MM.1S (cell line): ENCODE results near the gene PURA.

ENCODE experiments used
- DNase-seq: peaks from one replicate; pipeline ENCODE4 v3.0.0-alpha.2; 2015
- H2AFZ ChIP-seq: fragments of 300-600 bp; sonication (generic); 2 replicates; pipeline ENCODE4 v1.6.0; 2016; ENCODE audit warnings: antibody characterized with exemption, low read length
- H3F3A ChIP-seq: fragments of 300-600 bp; sonication (generic); 2 replicates; pipeline ENCODE4 v1.6.1; 2016; ENCODE audit warnings: mild to moderate bottlenecking, antibody characterized with exemption, low read length, moderate library complexity, mixed read lengths; ENCODE audit not compliant: insufficient read depth
- H3K27ac ChIP-seq: fragments of 300-600 bp; sonication (generic); 2 replicates; pipeline ENCODE4 v1.5.1; 2016; ENCODE audit warnings: mild to moderate bottlenecking, low read length
- H3K27me3 ChIP-seq: fragments of 300-600 bp; sonication (generic); replicated peaks from 2 replicates; pipeline ENCODE4 v1.6.0; 2016; ENCODE audit warnings: low read length; ENCODE audit not compliant: insufficient read depth
- H3K36me3 ChIP-seq: fragments of 300-600 bp; sonication (generic); replicated peaks from 2 replicates; pipeline ENCODE4 v1.6.1; 2016; ENCODE audit warnings: mild to moderate bottlenecking, low read length, mixed read lengths; ENCODE audit not compliant: insufficient read depth
- H3K4me1 ChIP-seq: fragments of 300-600 bp; sonication (generic); 2 replicates; pipeline ENCODE4 v1.6.1; 2016; ENCODE audit warnings: low read length, mixed read lengths
- H3K4me2 ChIP-seq: fragments of 300-600 bp; sonication (generic); 2 replicates; pipeline ENCODE4 v1.6.0; 2016; ENCODE audit warnings: low read depth, low read length
- H3K4me3 ChIP-seq: fragments of 300-600 bp; sonication (generic); 2 replicates; pipeline ENCODE4 v1.5.1; 2016; ENCODE audit warnings: low read length, mixed read lengths
- H3K79me2 ChIP-seq: fragments of 300-600 bp; sonication (generic); 2 replicates; pipeline ENCODE4 v1.6.1; 2016; ENCODE audit warnings: mixed run types, low read length, mixed read lengths
- H3K9ac ChIP-seq: fragments of 300-600 bp; sonication (generic); 2 replicates; pipeline ENCODE4 v1.6.1; 2016; ENCODE audit warnings: low read length, mixed read lengths
- H3K9me2 ChIP-seq: fragments of 300-600 bp; sonication (generic); replicated peaks from 2 replicates; pipeline ENCODE4 v1.6.1; 2016; ENCODE audit warnings: mild to moderate bottlenecking, low read length, mixed read lengths; ENCODE audit not compliant: insufficient read depth
- H3K9me3 ChIP-seq: fragments of 300-600 bp; sonication (generic); replicated peaks from 2 replicates; pipeline ENCODE4 v1.6.1; 2016; ENCODE audit warnings: mild to moderate bottlenecking, low read length, mixed read lengths; ENCODE audit not compliant: insufficient read depth
- H4K20me1 ChIP-seq: fragments of 300-600 bp; sonication (generic); 2 replicates; pipeline ENCODE4 v1.6.1; 2016; ENCODE audit warnings: mild to moderate bottlenecking, low read length, moderate library complexity, mixed read lengths; ENCODE audit not compliant: insufficient read depth
- EZH2 ChIP-seq: fragments of 300-600 bp; sonication (generic); optimal IDR thresholded peaks from 2 replicates; pipeline ENCODE3; 2017; ENCODE audit warnings: low read depth, mild to moderate bottlenecking, antibody characterized with exemption, low read length, mixed read lengths
- EZH2phosphoT487 ChIP-seq: fragments of 300-600 bp; sonication (generic); IDR thresholded peaks from 2 replicates; pipeline ENCODE4 v1.6.1; 2018; ENCODE audit warnings: antibody characterized with exemption, low read length
- TF ChIP-seq, protein P1 (sequence below): fragments of 300-600 bp; sonication (generic); IDR thresholded peaks from 2 replicates; pipeline ENCODE4 v1.5.1; 2016; ENCODE audit warnings: antibody characterized with exemption, low read length, mixed read lengths

The PURA gene

DNA sequence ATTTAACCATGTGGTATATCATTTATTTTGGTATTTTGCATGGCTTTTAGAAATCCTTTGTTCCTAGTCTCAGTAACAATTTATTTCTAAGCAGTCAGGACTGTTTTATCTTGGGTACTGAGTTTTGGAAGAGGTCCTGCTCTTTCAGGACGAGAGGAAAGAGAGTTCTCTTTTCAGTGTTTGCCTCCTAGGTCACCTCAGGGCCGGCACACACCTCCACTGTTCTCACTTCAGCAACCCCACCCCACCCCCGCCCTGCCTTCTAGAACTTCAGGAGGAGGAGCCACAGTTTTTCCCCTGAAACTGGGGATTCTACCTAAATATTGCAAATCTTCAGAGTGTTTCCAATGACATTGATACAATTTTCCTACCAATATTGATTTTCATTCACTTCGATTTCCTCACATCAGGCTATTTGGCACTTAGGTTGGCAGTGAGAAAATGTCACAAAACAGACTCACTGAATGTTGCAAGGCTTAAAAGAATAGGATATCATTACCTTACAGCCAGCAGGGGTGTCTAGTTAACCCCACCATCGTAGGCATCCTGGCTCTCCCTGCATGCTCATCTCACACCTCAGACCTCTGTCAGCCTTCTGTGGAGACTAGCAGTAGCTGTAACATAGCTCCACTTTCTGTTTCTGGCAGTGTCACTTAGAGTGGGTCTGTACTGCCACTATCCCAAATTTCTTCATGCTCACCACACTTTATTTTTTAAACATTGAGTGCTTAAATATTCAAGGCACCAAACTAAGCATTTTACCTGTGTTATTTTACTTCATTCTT is 17.2 kb downstream of the PURA start:
- Histone ChIP-seq H3K9me3 (no peaks in the 10 kb centered on the region), H2AFZ (no peak overlapping the region), H3K27ac (no peak overlapping the region), H3F3A (no peaks in the 10 kb centered on the region), H3K27me3 (no peaks in the 10 kb centered on the region), H3K4me3 (no peak overlapping the region), H3K9ac (no peak overlapping the region), H3K36me3 (no peaks in the 10 kb centered on the region), H3K79me2 (no peaks in the 10 kb centered on the region), H4K20me1 (no peaks in the 10 kb centered on the region), H3K4me1 (peaks cover 9% of the 10 kb centered on the region), H3K9me2 (no peaks in the 10 kb centered on the region), H3K4me2 (no peak overlapping the region)
- TF ChIP-seq EZH2 (no peak), EZH2phosphoT487 (no peak)
- TF ChIP-seq, protein P1, sequence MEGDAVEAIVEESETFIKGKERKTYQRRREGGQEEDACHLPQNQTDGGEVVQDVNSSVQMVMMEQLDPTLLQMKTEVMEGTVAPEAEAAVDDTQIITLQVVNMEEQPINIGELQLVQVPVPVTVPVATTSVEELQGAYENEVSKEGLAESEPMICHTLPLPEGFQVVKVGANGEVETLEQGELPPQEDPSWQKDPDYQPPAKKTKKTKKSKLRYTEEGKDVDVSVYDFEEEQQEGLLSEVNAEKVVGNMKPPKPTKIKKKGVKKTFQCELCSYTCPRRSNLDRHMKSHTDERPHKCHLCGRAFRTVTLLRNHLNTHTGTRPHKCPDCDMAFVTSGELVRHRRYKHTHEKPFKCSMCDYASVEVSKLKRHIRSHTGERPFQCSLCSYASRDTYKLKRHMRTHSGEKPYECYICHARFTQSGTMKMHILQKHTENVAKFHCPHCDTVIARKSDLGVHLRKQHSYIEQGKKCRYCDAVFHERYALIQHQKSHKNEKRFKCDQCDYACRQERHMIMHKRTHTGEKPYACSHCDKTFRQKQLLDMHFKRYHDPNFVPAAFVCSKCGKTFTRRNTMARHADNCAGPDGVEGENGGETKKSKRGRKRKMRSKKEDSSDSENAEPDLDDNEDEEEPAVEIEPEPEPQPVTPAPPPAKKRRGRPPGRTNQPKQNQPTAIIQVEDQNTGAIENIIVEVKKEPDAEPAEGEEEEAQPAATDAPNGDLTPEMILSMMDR, result no peak
- DNase-seq, result no peak

- peaks cover 9% of the 10 kb centered on the region for H3K4me1 ChIP-seq
- no peaks in the 10 kb centered on the region for H3K79me2 ChIP-seq
- H3K4me3 ChIP-seq, result no peak overlapping the region
- H3K27me3 ChIP-seq, result no peaks in the 10 kb centered on the region
- no peak overlapping the region for H2AFZ ChIP-seq
- H3K9ac ChIP-seq, result no peak overlapping the region
- TF ChIP-seq EZH2phosphoT487, result no peak
- TF ChIP-seq EZH2, result no peak
- TF ChIP-seq, protein P1, result no peak
- H3K4me2 ChIP-seq, result no peak overlapping the region
- H3K27ac ChIP-seq, result no peak overlapping the region
- no peaks in the 10 kb centered on the region for H3K9me2 ChIP-seq
- H3F3A ChIP-seq, result no peaks in the 10 kb centered on the region
- H3K36me3 ChIP-seq, result no peaks in the 10 kb centered on the region
- H4K20me1 ChIP-seq, result no peaks in the 10 kb centered on the region
- DNase-seq, result no peak
- H3K9me3 ChIP-seq, result no peaks in the 10 kb centered on the region
These were observed 18.1 kb downstream of the PURA start for GRCh38 chr5:140131967-140132409.

- Histone ChIP-seq H2AFZ (no peak overlapping the region), H3K4me3 (no peak overlapping the region), H3K79me2 (no peaks in the 10 kb centered on the region), H3K4me1 (peaks cover 9% of the 10 kb centered on the region), H3K9me3 (no peaks in the 10 kb centered on the region), H4K20me1 (no peaks in the 10 kb centered on the region), H3F3A (no peaks in the 10 kb centered on the region), H3K36me3 (no peaks in the 10 kb centered on the region), H3K9ac (no peak overlapping the region), H3K4me2 (no peak overlapping the region), H3K27me3 (no peaks in the 10 kb centered on the region), H3K9me2 (no peaks in the 10 kb centered on the region), H3K27ac (no peak overlapping the region)
- no peak for DNase-seq
- TF ChIP-seq EZH2 (no peak), EZH2phosphoT487 (no peak)
- TF ChIP-seq, protein P1, result no peak
These were observed 19.7 kb downstream of the PURA start for GRCh38 chr5:140133514-140134167.
